IMR-90 (cell line): Measurements from ENCODE around the gene CYTH1. TPM values are rescaled to one million over a fixed set of nuclear protein-coding genes. Genes with fewer than 3 reads are reported as not detected.

ENCODE experiments used
- ATAC-seq: fragments of 200-7000 bp; cut with Tn5 transposase; 2 replicates; pipeline ENCODE4 v1.9.1; 2020; ENCODE audit warnings: low read depth, mild to moderate bottlenecking, moderate library complexity
- BruUV-seq: library from RNA; stranded (reverse); fragments of 400-500 nt; replicated peaks from 2 replicates; lab custom pipeline; 2021; lab: Mats Ljungman, UMichigan
- CTCF ChIA-PET: fragments of 300-600 bp; formaldehyde crosslinking; extraction: SDS; loops from one replicate; lab custom pipeline; 2021; ENCODE audit warnings: antibody characterized with exemption; lab: Yijun Ruan, JAX
- POLR2A ChIA-PET: fragments of 300-600 bp; sonication (Branson Sonifier 250); formaldehyde crosslinking; loops from one replicate; lab custom pipeline; 2022; ENCODE audit warnings: antibody characterized with exemption; ENCODE audit not compliant: unreplicated experiment; lab: Charles Lee
- DNase-seq: peaks from one replicate; pipeline ENCODE4 v3.0.0; 2013
- H2AFZ ChIP-seq: replicated peaks from 2 replicates; pipeline ENCODE3; 2013; ENCODE audit warnings: low read length, mild to moderate bottlenecking; ENCODE audit not compliant: poor library complexity
- H2AK5ac ChIP-seq: 2 replicates; pipeline ENCODE4 v1.6.1; 2013; ENCODE audit warnings: low read depth, low read length, inconsistent platforms
- H2AK9ac ChIP-seq: replicated peaks from 2 replicates; pipeline ENCODE3; 2013; ENCODE audit warnings: mild to moderate bottlenecking, low read depth, low read length, moderate library complexity; ENCODE audit not compliant: poor library complexity
- H2BK120ac ChIP-seq: 2 replicates; pipeline ENCODE4 v1.6.1; 2013; ENCODE audit warnings: low read depth, low read length, inconsistent platforms
- H2BK15ac ChIP-seq: 3 replicates; pipeline ENCODE4 v1.6.1; 2013; ENCODE audit warnings: low read depth, low read length, inconsistent platforms
- H2BK20ac ChIP-seq: 2 replicates; pipeline ENCODE4 v1.6.1; 2013; ENCODE audit warnings: low read depth, mild to moderate bottlenecking, inconsistent platforms, low read length, moderate library complexity
- H2BK5ac ChIP-seq: 2 replicates; pipeline ENCODE4 v1.6.1; 2013; ENCODE audit warnings: mild to moderate bottlenecking, low read depth, low read length, inconsistent platforms; ENCODE audit not compliant: poor library complexity, severe bottlenecking
- H3K14ac ChIP-seq: replicated peaks from 2 replicates; pipeline ENCODE4 v1.6.1; 2013; ENCODE audit warnings: low read depth, low read length, inconsistent platforms
- H3K18ac ChIP-seq: 2 replicates; pipeline ENCODE4 v1.6.1; 2013; ENCODE audit warnings: low read depth, low read length, control low read depth
- H3K23ac ChIP-seq: 2 replicates; pipeline ENCODE4 v1.6.1; 2013; ENCODE audit warnings: low read depth, low read length, inconsistent platforms
- H3K27ac ChIP-seq: 2 replicates; pipeline ENCODE4 v1.5.1; 2013; ENCODE audit warnings: mild to moderate bottlenecking, control low read depth, low read length; ENCODE audit not compliant: insufficient read depth
- H3K27me3 ChIP-seq: 2 replicates; pipeline ENCODE4 v1.6.1; 2013; ENCODE audit warnings: low read length; ENCODE audit not compliant: control insufficient read depth, insufficient read depth
- H3K36me3 ChIP-seq: 2 replicates; pipeline ENCODE4 v1.6.1; 2013; ENCODE audit warnings: low read length, mixed read lengths; ENCODE audit not compliant: control insufficient read depth, insufficient read depth
- H3K4ac ChIP-seq: 2 replicates; pipeline ENCODE4 v1.6.1; 2013; ENCODE audit warnings: low read depth, low read length, inconsistent platforms
- H3K4me1 ChIP-seq: 2 replicates; pipeline ENCODE4 v1.6.1; 2013; ENCODE audit warnings: low read length, mixed read lengths; ENCODE audit not compliant: control insufficient read depth, insufficient read depth
- H3K4me2 ChIP-seq: 2 replicates; pipeline ENCODE4 v1.6.1; 2013; ENCODE audit warnings: low read depth, mild to moderate bottlenecking, control low read depth, low read length, moderate library complexity
- H3K4me3 ChIP-seq: 2 replicates; pipeline ENCODE4 v1.5.1; 2013; ENCODE audit warnings: low read depth, mild to moderate bottlenecking, control low read depth, low read length, moderate library complexity; ENCODE audit not compliant: insufficient read depth
- H3K56ac ChIP-seq: 2 replicates; pipeline ENCODE4 v1.6.1; 2013; ENCODE audit warnings: low read length, inconsistent platforms; ENCODE audit not compliant: insufficient read depth; ENCODE audit errors: extremely low read depth
- H3K79me1 ChIP-seq, 2 experiments: 2 replicates each; pipeline ENCODE4 v1.6.1; 2013; ENCODE audit warnings: low read length in 2 of 2, inconsistent platforms in 1 of 2, low read depth in 1 of 2
- H3K9ac ChIP-seq: 2 replicates; pipeline ENCODE4 v1.6.1; 2013; ENCODE audit warnings: low read depth, low read length, control low read depth
- H3K9me1 ChIP-seq: 2 replicates; pipeline ENCODE4 v1.6.1; 2013; ENCODE audit warnings: low read length, inconsistent platforms; ENCODE audit not compliant: insufficient read depth
- H3K9me3 ChIP-seq: 2 replicates; pipeline ENCODE4 v1.6.1; 2013; ENCODE audit warnings: low read length; ENCODE audit not compliant: control insufficient read depth, insufficient read depth
- H4K20me1 ChIP-seq: 2 replicates; pipeline ENCODE4 v1.6.1; 2013; ENCODE audit warnings: low read length, inconsistent platforms; ENCODE audit not compliant: insufficient read depth
- H4K5ac ChIP-seq: 2 replicates; pipeline ENCODE4 v1.6.1; 2013; ENCODE audit warnings: mild to moderate bottlenecking, low read depth, low read length, control low read depth
- H4K8ac ChIP-seq, 2 experiments: 2 replicates each; pipeline ENCODE4 v1.6.1; 2013; ENCODE audit warnings: low read depth in 2 of 2, low read length in 2 of 2, control low read depth in 1 of 2, inconsistent platforms in 1 of 2
- H4K91ac ChIP-seq: 2 replicates; pipeline ENCODE4 v1.6.1; 2013; ENCODE audit warnings: low read depth, low read length, inconsistent platforms; ENCODE audit not compliant: insufficient read depth
- BHLHE40 ChIP-seq: fragments of 150-350 bp; IDR thresholded peaks from 2 replicates; pipeline ENCODE4 v1.6.1; 2016; ENCODE audit warnings: mild to moderate bottlenecking, low read depth, low read length
- CEBPB ChIP-seq: IDR thresholded peaks from 2 replicates; pipeline ENCODE4 v1.6.1; 2012; ENCODE audit warnings: low read depth, low read length, improper control_type of control experiment
- CHD1 ChIP-seq: IDR thresholded peaks from 2 replicates; pipeline ENCODE4 v1.6.1; 2012; ENCODE audit warnings: low read depth, low read length, improper control_type of control experiment
- NFE2L2 ChIP-seq: fragments of 150-350 bp; IDR thresholded peaks from 2 replicates; pipeline ENCODE4 v1.6.1; 2016; ENCODE audit warnings: low read depth, mild to moderate bottlenecking, low read length
- RAD21 ChIP-seq: IDR thresholded peaks from 2 replicates; pipeline ENCODE4 v1.6.1; 2012; ENCODE audit warnings: low read length, improper control_type of control experiment
- WGBS, 2 experiments: methylation state at CpG; one replicate each; pipeline versions ENCODE4 v1.1.5 to v1.1.7; 2013; ENCODE audit warnings: missing lambda C conversion rate in 2 of 2; ENCODE audit not compliant: insufficient read length in 1 of 2; ENCODE audit errors: extremely low coverage in 2 of 2; 5-methylcytosine and 5-hydroxymethylcytosine counted together
- dilution Hi-C: fragments of 300-500 bp; cut with HindIII; formaldehyde crosslinking; loops from one replicate; pipeline ENCODE4 v1.14.3; 2018; ENCODE audit warnings: low sequenced_read_pairs; ENCODE audit not compliant: unreplicated experiment
- in situ Hi-C: fragments of 300-500 bp; cut with MboI; formaldehyde crosslinking; loops from 3 replicates; pipeline ENCODE4 v1.14.3; 2019; ENCODE audit warnings: low sequenced_read_pairs, inconsistent platforms, mixed read lengths
- intact Hi-C: fragments of 100-400 bp; cut with micrococcal nuclease; formaldehyde crosslinking; loops from 2 replicates; pipeline ENCODE4 v1.10.0; 2022
- polyA plus RNA-seq, 3 experiments: library from polyadenylated mRNA; depleted of rRNA; stranded (reverse); fragments of >200 nt; gene quantifications; 2 replicates each; pipeline ENCODE4 v1.2.3, GENCODE V29; 2012; ENCODE audit warnings: low replicate concordance in 1 of 3
- total RNA-seq: library from RNA; depleted of rRNA; stranded (reverse); fragments of >200 nt; gene quantifications from 2 replicates; pipeline ENCODE4 v1.2.3, GENCODE V29; 2012
- TF ChIP-seq, protein P1 (sequence below): fragments of 150-350 bp; IDR thresholded peaks from 2 replicates; pipeline ENCODE4 v1.6.1; 2017; ENCODE audit warnings: mild to moderate bottlenecking, antibody characterized with exemption, low read length, low read depth
- TF ChIP-seq, protein P2 (sequence below): fragments of 150-350 bp; IDR thresholded peaks from 2 replicates; pipeline ENCODE4 v1.6.1; 2016; ENCODE audit warnings: low read depth, mild to moderate bottlenecking, low read length, moderate library complexity, borderline replicate concordance

The CYTH1 gene
- total and polyA plus RNA-seq, 2 of the 4 experiments (the other 2 are of a cell fraction): 7.9 to 12.4 TPM

DNA sequence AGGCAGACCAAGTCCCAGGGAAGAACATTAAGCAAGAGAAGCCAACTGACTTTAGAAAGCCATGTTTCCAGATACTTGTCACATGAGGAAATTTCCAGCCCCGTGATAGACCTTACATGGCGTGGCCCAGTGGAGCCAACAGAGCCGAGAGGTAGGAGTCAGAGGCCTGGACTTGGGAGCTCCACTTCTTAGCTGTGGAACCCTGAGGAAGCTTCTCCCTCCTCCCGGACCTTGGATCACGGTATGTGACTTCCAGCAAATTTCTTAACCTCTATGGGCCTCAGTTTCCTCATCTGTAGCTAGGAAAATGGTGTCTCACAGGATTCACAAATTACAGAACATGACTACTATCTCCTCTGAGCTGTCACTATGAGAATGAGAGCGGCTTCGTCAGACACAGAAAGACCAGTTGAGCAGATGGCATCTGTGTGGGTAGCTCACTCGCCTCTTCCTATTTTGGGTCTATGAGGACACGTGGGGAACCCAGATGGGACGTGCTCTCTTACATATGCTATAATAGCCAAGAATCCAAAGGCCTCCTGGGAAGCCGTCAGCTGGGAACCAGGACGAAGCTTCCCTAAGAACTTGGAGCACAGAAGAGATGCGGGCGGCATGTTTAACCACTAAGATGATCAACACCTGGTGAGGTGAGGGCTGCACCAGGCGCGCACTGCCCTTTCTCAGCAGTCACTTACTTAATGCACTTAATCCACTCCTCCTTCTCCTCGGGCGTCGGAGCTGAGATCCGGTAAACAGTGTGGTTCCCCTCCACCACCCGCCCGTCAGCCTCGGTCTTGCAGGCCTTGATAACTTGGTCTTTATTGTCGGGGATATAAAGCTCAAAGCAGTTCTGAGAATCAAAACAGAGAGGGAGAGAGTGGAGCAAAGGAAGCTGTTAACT is 102.3 kb downstream of the CYTH1 start:
- Histone ChIP-seq H2BK20ac (peak overlapping the region; percentile 83), H2BK120ac (peak overlapping the region; percentile 18; the same call in 1 of the 2 replicates), H2AK5ac (no peak overlapping the region; the same call in 1 of the 2 replicates), H4K91ac (no peak overlapping the region; the same call in 1 of the 2 replicates), H2AK9ac (no peak overlapping the region), H3K9me3 (no peaks in the 10 kb centered on the region), H3K4me1 (peaks cover 8% of the 10 kb centered on the region), H2BK5ac (no peak overlapping the region), H4K20me1 (no peaks in the 10 kb centered on the region), H3K36me3 (peaks cover 30% of the 10 kb centered on the region; the same call in 1 of the 2 replicates), H3K18ac (no peak overlapping the region), H2AFZ (no peak overlapping the region), H3K27ac (no peak overlapping the region), H3K27me3 (no peaks in the 10 kb centered on the region), H3K9me1 (peaks cover 16% of the 10 kb centered on the region), H3K4ac (no peak overlapping the region; the same call in 1 of the 2 replicates), H3K9ac (no peak overlapping the region), H3K56ac (no peak overlapping the region), H2BK15ac (no peak overlapping the region), H3K4me3 (no peak overlapping the region), H3K23ac (no peak overlapping the region), H3K79me1 (peaks cover 0 to 9% of the 10 kb centered on the region in 2 experiments; a peak in 1 of 4 replicates), H4K5ac (no peak overlapping the region), H3K14ac (no peak overlapping the region), H4K8ac (no peak overlapping the region; a peak in 1 of 4 replicates), H3K4me2 (no peak overlapping the region)
- in situ Hi-C loops (no loop called here), dilution Hi-C loops (no loop called here), intact Hi-C loops (no loop called here)
- no peak for TF ChIP-seq CHD1
- TF ChIP-seq CEBPB: no peak
- no peak for TF ChIP-seq BHLHE40
- TF ChIP-seq, protein P1, sequence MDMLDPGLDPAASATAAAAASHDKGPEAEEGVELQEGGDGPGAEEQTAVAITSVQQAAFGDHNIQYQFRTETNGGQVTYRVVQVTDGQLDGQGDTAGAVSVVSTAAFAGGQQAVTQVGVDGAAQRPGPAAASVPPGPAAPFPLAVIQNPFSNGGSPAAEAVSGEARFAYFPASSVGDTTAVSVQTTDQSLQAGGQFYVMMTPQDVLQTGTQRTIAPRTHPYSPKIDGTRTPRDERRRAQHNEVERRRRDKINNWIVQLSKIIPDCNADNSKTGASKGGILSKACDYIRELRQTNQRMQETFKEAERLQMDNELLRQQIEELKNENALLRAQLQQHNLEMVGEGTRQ: no peak
- no peak for TF ChIP-seq RAD21
- TF ChIP-seq, protein P2, sequence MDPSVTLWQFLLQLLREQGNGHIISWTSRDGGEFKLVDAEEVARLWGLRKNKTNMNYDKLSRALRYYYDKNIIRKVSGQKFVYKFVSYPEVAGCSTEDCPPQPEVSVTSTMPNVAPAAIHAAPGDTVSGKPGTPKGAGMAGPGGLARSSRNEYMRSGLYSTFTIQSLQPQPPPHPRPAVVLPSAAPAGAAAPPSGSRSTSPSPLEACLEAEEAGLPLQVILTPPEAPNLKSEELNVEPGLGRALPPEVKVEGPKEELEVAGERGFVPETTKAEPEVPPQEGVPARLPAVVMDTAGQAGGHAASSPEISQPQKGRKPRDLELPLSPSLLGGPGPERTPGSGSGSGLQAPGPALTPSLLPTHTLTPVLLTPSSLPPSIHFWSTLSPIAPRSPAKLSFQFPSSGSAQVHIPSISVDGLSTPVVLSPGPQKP: no peak
- TF ChIP-seq NFE2L2: no peak
- no TSS peak for BruUV-seq
- WGBS, 2 experiments: 95% methylated on average over 4 of the region's 24 CpGs; no CpG with 5 or more reads in 1 of the 2 experiments
- DNase-seq (no peak), ATAC-seq (no peak)
- ChIA-PET CTCF (interaction anchor here (1.1 to 1.2 kb wide), 2 partner anchors 14 to 19 kb away, joined by 3 read pairs; no protein-coding TSS in a partner anchor), POLR2A (no interaction called here)
